Measurements from ENCODE around the gene TMEM252. TPM values are rescaled to one million over a fixed set of nuclear protein-coding genes. Genes with fewer than 3 reads are reported as not detected.

TMEM252 gene
- total and polyA plus RNA-seq, 4 donors, result 0.17 TPM; not detected in 3

- Histone ChIP-seq H3K27ac (ENCODE audit: low read depth in 1 of 2, low read length in 2 of 2) (no peak overlapping the region), H3K36me3 (ENCODE audit: control insufficient read depth in 4 of 4, insufficient read depth in 3 of 4, low read depth in 1 of 4, low read length in 3 of 4) (no peaks in the 10 kb centered on the region), H3K27me3 (ENCODE audit: control insufficient read depth in 4 of 4, insufficient read depth in 4 of 4, low read length in 3 of 4) (no peaks in the 10 kb centered on the region), H3K4me1 (ENCODE audit: control insufficient read depth in 4 of 4, insufficient read depth in 4 of 4, low read length in 3 of 4) (no peaks in the 10 kb centered on the region), H3K9ac (ENCODE audit: low read depth in 1 of 2, low read length in 2 of 2) (no peak overlapping the region), H3K4me3 (ENCODE audit: low read depth in 1 of 3, low read length in 3 of 3) (no peak overlapping the region), H3K9me3 (ENCODE audit: control insufficient read depth in 4 of 4, low read length in 3 of 4) (no peaks in the 10 kb centered on the region)
- whole genome bisulfite sequencing, result 94% methylated on average over 4 of the region's 4 CpGs
- TF ChIP-seq GABPA (IDR thresholded peaks at IDR 0.05 in 1 of 2, conservative IDR thresholded peaks at IDR 0.05 in 1 of 2), result no peak
- no peak for TF ChIP-seq JUND (IDR thresholded peaks at IDR 0.05)
- TF ChIP-seq ATF3 (IDR thresholded peaks at IDR 0.05), result no peak
- no peak for TF ChIP-seq CTCF (IDR thresholded peaks at IDR 0.05; ENCODE audit: low read depth, low read length, missing input control)
- no peak for TF ChIP-seq RAD21 (IDR thresholded peaks at IDR 0.05)
- TF ChIP-seq ZBTB33 (IDR thresholded peaks at IDR 0.05), result no peak
- TF ChIP-seq HNF4A (conservative IDR thresholded peaks at IDR 0.05), result no peak
- no peak for TF ChIP-seq HNF4G (IDR thresholded peaks at IDR 0.05)
- no peak for TF ChIP-seq MAX (IDR thresholded peaks at IDR 0.05)
- no peak for TF ChIP-seq FOXA2 (IDR thresholded peaks at IDR 0.05)
- TF ChIP-seq NR2F2 (IDR thresholded peaks at IDR 0.05), result no peak
- DNase-seq (ENCODE audit: low spot score), result no peak
Observed at GRCh38 chr9:68513981-68514380, 26.7 kb downstream of the TMEM252 start.

- Histone ChIP-seq H3K9ac (ENCODE audit: low read depth in 1 of 2, low read length in 2 of 2) (no peak overlapping the region), H3K27ac (ENCODE audit: low read depth in 1 of 2, low read length in 2 of 2) (no peak overlapping the region), H3K27me3 (ENCODE audit: control insufficient read depth in 4 of 4, insufficient read depth in 4 of 4, low read length in 3 of 4) (no peaks in the 10 kb centered on the region), H3K9me3 (ENCODE audit: control insufficient read depth in 4 of 4, low read length in 3 of 4) (no peaks in the 10 kb centered on the region), H3K4me1 (ENCODE audit: control insufficient read depth in 4 of 4, insufficient read depth in 4 of 4, low read length in 3 of 4) (peaks cover 0 to 5% (median 0%) of the 10 kb centered on the region in 4 donors), H3K36me3 (ENCODE audit: control insufficient read depth in 4 of 4, insufficient read depth in 3 of 4, low read depth in 1 of 4, low read length in 3 of 4) (no peaks in the 10 kb centered on the region), H3K4me3 (ENCODE audit: low read depth in 1 of 3, low read length in 3 of 3) (no peak overlapping the region)
- no peak for DNase-seq (ENCODE audit: low spot score)
- 76% methylated on average over 3 of the region's 3 CpGs for WGBS
- TF ChIP-seq REST (IDR thresholded peaks at IDR 0.05), result no peak
- TF ChIP-seq NR2F2 (IDR thresholded peaks at IDR 0.05), result peak; percentile 60
Observed at GRCh38 chr9:68513385-68513784, 27.3 kb downstream of the TMEM252 start.
